GM19468 (cell line): ENCODE measurements around the gene TIMM29.
A peak's percentile ranks its signal among the peaks of the same experiment; 100 is the strongest.
"Not testable (repeated sequence)": the region's sequence is repeated elsewhere in the genome, so short reads cannot be mapped to it uniquely, and the experiment has no call there.

ENCODE experiments used
- ATAC-seq: cut with Tn5 transposase; IDR thresholded peaks from one replicate; pipeline ENCODE4 v1.9.1; 2021; ENCODE audit warnings: mild to moderate bottlenecking, moderate library complexity, moderate number of reproducible peaks; ENCODE audit not compliant: unreplicated experiment; ENCODE audit errors: extremely low read depth

TIMM29 gene

GRCh38 chr19:10935371-10936059, 6.9 kb downstream of the TIMM29 start:
- no peak for ATAC-seq

GRCh38 chr19:10936661-10937084, 8.1 kb downstream of the TIMM29 start:
- ATAC-seq = no peak

DNA sequence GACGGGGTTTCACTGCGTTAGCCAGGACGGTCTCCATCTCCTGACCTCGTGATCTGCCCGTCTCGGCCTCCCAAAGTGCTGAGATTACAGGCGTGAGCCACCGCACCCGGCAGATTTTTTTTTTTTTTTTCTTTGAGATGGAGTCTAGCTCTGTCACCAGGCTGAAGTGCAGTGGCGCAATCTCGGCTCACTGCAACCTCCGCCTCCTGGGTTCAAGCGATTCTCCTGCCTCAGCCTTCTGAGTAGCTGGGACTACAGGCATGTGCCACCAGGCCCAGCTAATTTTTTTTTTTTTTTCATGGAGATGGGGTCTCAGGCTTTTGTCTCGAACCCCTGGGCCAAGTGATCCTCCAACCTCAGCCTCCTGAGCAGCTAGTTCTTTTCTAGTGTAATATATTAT, 13.0 kb downstream of the TIMM29 start:
- not testable (repeated sequence) for ATAC-seq

GRCh38 chr19:10943412-10943811, 14.8 kb downstream of the TIMM29 start:
- not testable (repeated sequence) for ATAC-seq

GRCh38 chr19:10945264-10945663, 16.7 kb downstream of the TIMM29 start:
- no peak for ATAC-seq

GRCh38 chr19:10946958-10947657, 18.5 kb downstream of the TIMM29 start:
- ATAC-seq = no peak

GRCh38 chr19:10952809-10953208, 24.2 kb downstream of the TIMM29 start:
- ATAC-seq = no peak

DNA sequence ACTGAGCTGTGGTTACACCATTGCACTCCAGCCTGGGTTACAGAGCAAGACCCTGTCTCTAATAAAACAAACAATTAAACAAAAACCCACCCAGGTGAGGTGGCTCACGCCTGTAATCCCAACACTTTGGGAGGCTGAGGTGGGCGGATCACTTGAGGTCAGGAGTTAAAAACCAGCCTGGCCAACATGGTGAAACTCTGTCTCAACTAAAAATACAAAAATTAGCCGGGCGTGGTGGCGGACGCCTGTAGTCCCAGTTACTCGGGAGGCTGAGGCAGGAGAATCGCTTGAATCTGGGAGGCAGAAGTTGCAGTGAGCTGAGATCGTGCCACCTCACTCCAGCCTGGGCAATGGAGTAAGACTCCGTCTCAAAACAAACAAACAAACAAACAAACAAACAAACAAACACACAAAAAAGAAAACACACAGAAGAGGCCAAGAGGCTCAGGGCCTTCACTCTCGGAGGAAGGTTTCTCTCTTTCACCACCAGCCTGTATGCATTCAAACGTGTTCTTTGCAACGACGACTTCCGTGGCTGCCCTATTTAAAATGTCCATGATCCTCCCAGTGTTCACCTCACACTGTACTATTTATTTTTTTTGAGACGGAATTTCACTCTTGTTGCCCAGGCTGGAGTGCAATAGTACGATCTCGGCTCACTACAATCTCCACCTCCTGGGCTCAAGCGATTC, 30.8 kb downstream of the TIMM29 start:
- not testable (repeated sequence) for ATAC-seq

- peak; percentile 63 for ATAC-seq
Observed at GRCh38 chr19:10960314-10961072, 31.9 kb downstream of the TIMM29 start, which contains the start of gene SMARCA4. Gene SMARCA4 (plus strand): TSS chr19:10961030. CDS start chr19:10984152, 23,122 bp downstream.

DNA sequence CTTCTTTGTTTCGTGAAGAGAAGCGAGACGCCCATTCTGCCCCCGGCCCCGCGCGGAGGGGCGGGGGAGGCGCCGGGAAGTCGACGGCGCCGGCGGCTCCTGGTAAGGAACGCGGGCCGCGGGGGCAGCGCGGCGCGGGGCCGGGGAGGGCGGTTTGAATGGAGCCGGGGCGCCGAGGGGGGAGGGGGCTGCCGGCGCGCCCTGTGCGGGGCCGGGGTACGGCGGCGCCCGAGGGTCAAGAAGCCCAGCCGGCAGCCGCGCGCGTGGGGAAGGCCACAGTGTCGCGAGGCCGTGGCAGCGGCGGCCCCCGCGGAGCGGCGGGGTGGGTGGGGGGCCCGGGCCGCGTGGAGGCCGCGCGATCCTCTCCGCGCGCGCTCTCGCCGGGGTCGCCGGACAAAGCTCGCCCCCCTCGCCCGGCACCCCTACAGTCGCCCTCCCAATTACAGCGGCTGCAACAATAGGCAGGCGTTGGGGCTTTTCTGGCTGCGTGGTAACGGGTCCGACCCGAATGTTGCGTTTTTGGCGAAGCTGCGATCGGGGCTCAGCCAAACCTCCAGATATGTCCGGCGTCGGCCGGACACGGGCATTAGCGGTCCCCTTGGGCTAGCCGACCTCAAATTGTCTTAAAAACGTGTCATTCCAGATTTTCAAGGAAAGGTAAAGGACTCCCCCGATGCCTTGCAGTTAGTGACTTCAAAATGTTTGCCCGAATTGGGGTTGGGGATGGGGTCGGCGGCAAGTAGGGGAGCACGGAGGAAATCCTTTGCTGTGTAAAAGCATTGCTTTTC, 32.7 kb downstream of the TIMM29 start:
- ATAC-seq = peak; percentile 6

DNA sequence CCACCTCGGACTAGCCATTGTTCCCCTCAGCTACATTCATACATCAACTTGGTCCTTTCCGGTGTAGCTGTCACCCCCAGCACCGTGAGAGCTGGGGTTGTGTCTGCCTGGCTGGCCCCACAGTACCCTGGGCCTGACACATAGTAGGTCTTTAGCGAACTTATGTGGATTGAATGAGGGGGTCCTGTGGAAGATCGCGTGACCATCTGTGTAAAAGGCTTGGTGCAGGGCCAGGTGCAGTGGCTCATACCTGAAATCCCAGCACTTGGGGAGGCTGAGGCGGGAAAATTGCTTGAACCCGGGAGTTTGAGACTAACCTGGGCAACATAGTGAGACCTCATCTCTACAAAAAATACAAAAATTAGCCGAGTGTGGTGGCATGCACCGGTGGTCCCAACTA, 34.3 kb downstream of the TIMM29 start:
- ATAC-seq = no peak

GRCh38 chr19:10963865-10964264, 35.3 kb downstream of the TIMM29 start:
- no peak for ATAC-seq

- no peak for ATAC-seq
Observed at GRCh38 chr19:10964903-10965302, 36.3 kb downstream of the TIMM29 start.

GRCh38 chr19:10965398-10965797, 36.8 kb downstream of the TIMM29 start:
- ATAC-seq = no peak

- ATAC-seq = no peak
Observed at GRCh38 chr19:10966809-10967208, 38.2 kb downstream of the TIMM29 start.

GRCh38 chr19:10968527-10969135, 40.0 kb downstream of the TIMM29 start:
- ATAC-seq = no peak

DNA sequence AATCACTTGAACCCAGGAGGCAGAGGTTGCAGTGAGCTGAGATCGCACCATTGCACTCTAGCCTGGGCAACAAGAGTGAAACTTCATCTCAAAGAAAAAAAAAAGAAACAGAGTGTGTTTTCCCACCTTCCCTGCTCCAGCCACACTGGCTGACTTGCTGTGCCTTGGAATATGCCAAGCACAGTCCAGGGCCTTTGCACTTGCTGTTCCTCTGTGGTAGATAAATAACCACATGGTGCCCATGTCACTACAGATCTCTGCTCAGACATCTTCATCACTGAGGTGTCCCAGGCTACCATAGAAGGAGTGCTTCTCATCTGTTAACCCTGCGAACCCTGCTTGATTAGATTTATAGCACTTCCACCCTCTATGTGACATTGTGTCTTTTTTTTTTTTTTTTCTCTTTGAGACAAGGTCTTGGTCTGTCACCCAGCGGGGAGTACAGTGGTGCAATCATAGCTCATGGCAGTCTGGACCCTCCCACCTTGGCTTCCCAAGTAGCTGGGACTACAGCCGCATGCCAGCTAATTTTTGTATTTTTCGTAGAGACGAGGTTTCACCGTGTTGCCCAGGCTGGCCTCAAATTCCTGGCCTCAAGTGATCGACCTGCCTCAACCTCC, 42.6 kb downstream of the TIMM29 start:
- ATAC-seq = no peak

DNA sequence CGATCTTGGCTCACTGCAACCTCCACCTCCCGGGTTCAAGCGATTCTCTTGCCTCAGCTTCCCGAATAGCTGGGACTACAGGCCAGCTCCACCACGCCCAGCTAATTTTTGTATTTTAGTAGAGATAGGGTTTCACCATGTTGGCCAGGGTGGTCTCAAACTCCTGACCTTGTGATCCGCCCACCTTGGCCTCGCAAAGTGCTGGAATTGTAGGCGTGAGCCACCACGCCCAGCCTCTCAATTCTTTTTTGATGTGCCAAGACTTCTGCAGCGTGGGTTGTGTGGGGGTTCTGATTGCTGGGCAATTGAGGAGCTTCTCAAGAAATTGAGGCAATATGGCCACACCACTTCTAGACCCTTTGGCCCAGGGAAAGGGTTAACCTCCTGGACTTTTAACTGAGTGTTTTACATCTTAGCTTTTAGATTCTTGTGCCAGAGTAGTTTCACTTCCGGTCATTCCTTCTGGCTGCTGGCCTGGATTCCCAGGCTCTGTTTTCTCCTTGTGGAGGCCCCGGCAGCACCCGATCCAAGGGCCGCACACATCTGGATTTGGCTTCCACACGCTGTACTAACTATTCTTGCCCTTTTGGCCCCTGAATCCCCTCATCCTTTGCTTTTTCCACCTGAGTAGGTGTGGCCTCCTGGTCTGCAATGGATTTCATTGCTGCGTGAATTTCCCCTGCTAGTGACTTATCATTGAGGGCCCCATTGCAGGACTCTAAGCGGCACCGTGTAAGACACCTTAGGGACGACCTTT, 46.9 kb downstream of the TIMM29 start:
- no peak for ATAC-seq
